HFFc6 (cell line): ENCODE results near the gene NMRK1. TPM values are rescaled to one million over a fixed set of nuclear protein-coding genes. Genes with fewer than 3 reads are reported as not detected.
A peak's percentile ranks its signal among the peaks of the same experiment; 100 is the strongest.

Source experiments
- DNase-seq: peaks from one replicate; pipeline ENCODE4 v3.0.0-alpha.2; 2018
- H3K27ac Mint-ChIP-seq: 2 replicates; pipeline ENCODE4 v1.8.0; 2020; ENCODE audit warnings: mild to moderate bottlenecking, mixed read lengths
- H3K27me3 Mint-ChIP-seq: 2 replicates; pipeline ENCODE4 v1.8.0; 2021; ENCODE audit warnings: mild to moderate bottlenecking, moderate library complexity, mixed read lengths; ENCODE audit not compliant: insufficient read depth
- H3K36me3 Mint-ChIP-seq: 2 replicates; pipeline ENCODE4 v1.8.0; 2021; ENCODE audit warnings: low read depth, mixed read lengths
- H3K4me1 Mint-ChIP-seq: 2 replicates; pipeline ENCODE4 v1.8.0; 2020; ENCODE audit warnings: low read depth, mixed read lengths
- H3K4me3 Mint-ChIP-seq: 2 replicates; pipeline ENCODE4 v1.8.0; 2020; ENCODE audit warnings: mild to moderate bottlenecking, moderate library complexity, mixed read lengths
- H3K9me3 Mint-ChIP-seq: 2 replicates; pipeline ENCODE4 v1.8.0; 2020; ENCODE audit warnings: mild to moderate bottlenecking, mixed read lengths
- total RNA-seq, 6 experiments: library from RNA; stranded (reverse); fragmentation: NEBNext Ultra II Directional; extraction: Animal tissue kit (Norgen Biotek cat#: 25700); gene quantifications; 2 replicates in 1 of 6; 3 replicates in 5 of 6; pipeline ENCODE4 v1.2.3, GENCODE V29; 2021
- TF ChIP-seq, protein P1 (sequence below): fragments of 200-600 bp; sonication (generic); IDR thresholded peaks from 2 replicates; pipeline ENCODE4 v1.5.0; 2021; ENCODE audit warnings: antibody characterized with exemption, mild to moderate bottlenecking

Gene NMRK1
- total RNA-seq, 6 experiments from 2014 or later, result 16.7 to 23.2 (median 18.7) TPM

DNA sequence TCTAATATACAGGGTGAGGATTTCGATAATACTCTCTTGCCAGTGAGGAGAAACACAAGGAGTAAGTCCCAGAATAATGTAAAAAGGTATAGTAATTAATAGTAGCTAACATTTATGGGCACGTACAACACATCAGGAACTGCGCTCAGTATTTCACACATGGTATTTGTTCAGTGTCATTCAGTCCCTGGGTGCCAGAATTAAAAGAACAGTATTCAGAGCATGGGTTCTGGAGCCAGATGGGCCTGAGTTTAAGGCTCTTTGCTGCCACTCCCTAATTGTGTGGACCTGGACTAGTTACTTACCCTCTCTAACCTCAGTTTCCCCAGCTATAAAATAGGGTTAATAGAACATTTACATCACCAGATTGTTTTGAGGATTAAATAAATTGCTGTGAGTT, 16.7 kb upstream of the NMRK1 start:
- H3K27me3 Mint-ChIP-seq, result peaks cover 3% of the 10 kb centered on the region; the same call in 1 of the 2 replicates
- TF ChIP-seq, protein P1, sequence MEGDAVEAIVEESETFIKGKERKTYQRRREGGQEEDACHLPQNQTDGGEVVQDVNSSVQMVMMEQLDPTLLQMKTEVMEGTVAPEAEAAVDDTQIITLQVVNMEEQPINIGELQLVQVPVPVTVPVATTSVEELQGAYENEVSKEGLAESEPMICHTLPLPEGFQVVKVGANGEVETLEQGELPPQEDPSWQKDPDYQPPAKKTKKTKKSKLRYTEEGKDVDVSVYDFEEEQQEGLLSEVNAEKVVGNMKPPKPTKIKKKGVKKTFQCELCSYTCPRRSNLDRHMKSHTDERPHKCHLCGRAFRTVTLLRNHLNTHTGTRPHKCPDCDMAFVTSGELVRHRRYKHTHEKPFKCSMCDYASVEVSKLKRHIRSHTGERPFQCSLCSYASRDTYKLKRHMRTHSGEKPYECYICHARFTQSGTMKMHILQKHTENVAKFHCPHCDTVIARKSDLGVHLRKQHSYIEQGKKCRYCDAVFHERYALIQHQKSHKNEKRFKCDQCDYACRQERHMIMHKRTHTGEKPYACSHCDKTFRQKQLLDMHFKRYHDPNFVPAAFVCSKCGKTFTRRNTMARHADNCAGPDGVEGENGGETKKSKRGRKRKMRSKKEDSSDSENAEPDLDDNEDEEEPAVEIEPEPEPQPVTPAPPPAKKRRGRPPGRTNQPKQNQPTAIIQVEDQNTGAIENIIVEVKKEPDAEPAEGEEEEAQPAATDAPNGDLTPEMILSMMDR, result no peak

DNA sequence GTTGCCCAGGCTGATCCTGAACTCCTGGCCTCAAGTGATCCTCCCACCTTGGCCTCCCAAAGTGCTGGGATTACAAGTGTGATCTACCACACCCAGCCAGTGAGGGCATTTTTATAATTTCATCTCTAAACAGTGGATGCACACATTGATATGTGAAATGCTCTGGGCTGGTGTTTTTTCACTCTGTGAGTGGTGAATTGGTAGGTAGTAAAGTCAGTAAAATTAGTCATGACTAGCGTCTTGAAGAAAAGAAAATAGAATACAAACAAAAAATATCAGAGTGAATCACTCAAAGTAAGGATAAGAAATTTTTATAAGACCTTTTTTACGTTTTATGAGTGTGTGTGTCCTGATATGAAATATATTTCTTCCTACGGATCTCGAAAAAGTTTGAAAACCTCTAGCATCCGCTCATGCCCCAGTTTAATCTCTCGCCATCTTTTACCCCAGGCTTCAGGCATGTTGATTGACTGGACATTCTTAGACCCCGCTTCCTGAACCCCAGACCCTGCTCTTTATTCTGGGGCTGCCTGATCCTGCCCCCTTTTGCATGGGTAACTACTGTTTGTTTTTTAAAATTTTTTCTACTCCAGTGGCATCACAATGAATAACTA, 14.3 kb upstream of the NMRK1 start:
- Mint-ChIP-seq H3K4me1 (peaks cover 39% of the 10 kb centered on the region), H3K9me3 (no peaks in the 10 kb centered on the region), H3K4me3 (no peak overlapping the region), H3K27me3 (peaks cover 2% of the 10 kb centered on the region; the same call in 1 of the 2 replicates), H3K27ac (no peak overlapping the region), H3K36me3 (peaks cover 14% of the 10 kb centered on the region)
- TF ChIP-seq, protein P1, result no peak
- DNase-seq, result no peak

More for the DNA sequence above, 16.7 kb upstream of the NMRK1 start:
- Mint-ChIP-seq H3K9me3 (no peaks in the 10 kb centered on the region), H3K4me3 (no peak overlapping the region), H3K4me1 (peaks cover 55% of the 10 kb centered on the region), H3K36me3 (peaks cover 8% of the 10 kb centered on the region), H3K27ac (no peak overlapping the region)
- DNase-seq, result no peak

DNA sequence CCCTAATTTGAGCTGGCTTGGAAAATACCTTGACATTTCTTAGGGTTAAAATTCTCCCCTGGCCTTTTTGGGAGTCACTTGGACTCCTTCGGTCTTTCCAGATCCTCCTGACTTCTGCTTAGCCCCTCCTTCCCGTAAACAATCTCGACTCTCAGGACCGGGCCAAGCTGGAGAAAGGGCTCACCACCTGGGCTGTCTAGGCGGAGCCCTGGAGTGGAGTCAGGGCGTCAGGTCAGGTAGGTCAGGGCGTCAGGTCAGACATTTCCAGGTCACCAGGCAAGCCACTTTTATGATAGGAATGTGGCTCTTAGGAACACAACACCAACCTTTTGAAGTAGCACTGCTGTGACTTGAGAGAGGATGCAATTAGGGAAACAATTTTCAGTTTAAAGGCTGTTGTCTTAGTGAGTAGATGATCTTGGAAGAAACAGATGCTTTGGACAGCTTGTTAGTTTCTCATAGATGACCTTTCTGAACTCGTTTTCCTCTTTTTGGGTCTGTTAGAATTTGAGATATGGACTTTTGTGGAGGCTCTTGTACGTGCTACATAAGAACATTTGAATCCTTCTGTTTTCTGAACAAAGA, 13.1 kb upstream of the NMRK1 start:
- Mint-ChIP-seq H3K4me3 (no peak overlapping the region), H3K27ac (peak overlapping the region; percentile 20; the same call in 1 of the 2 replicates), H3K4me1 (peaks cover 46% of the 10 kb centered on the region), H3K9me3 (no peaks in the 10 kb centered on the region), H3K27me3 (peaks cover 2% of the 10 kb centered on the region; the same call in 1 of the 2 replicates), H3K36me3 (peaks cover 17% of the 10 kb centered on the region)
- DNase-seq, result no peak
- TF ChIP-seq, protein P1, result no peak

DNA sequence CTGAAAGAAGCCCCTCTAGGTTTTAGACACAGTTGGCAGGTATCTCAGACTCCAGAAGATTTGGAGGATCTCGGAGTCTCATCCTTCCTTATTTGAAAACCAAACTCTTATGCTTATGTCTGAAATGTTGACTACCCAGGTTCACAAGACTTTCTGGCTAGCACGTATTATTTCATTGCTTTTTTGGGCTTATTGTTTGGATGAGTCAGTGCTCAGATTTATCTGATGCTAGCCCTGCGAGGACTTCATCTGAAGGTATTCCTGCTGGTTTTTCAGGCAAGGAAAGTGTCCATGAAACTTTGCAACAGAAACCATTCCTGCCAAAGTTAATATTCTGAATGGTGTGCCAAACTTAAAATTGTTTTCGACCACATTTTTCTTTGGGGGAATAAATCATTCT, 8.8 kb upstream of the NMRK1 start:
- Mint-ChIP-seq H3K4me1 (peaks cover 62% of the 10 kb centered on the region), H3K4me3 (peak overlapping the region; percentile 58), H3K27ac (peak overlapping the region; percentile 77), H3K27me3 (no peaks in the 10 kb centered on the region; the same call in 1 of the 2 replicates), H3K9me3 (no peaks in the 10 kb centered on the region), H3K36me3 (0 out of 2 replicates have a peak, but pooled peaks cover 8% of the 10 kb centered on the region)
- TF ChIP-seq, protein P1, result no peak
- DNase-seq, result peak; percentile 38

DNA sequence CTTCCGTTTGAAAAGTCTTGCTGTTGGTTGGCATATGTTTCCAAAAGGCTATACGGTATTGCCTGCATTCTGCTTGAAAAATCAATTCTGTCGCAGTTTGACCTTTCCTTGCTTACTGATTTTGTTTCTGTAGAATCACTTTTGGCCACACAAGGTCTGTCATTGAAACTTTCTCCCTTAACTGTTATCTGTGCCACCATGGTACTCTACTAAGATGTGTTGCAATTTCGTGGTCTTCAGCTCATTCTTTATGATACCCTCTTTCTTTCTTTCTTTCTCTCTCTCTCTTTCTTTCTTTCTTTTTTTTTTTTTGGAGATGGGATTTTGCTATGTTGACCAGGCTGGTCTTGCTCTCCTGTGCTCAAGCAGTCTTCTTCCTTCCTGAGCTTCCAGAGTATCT, 4.8 kb upstream of the NMRK1 start:
- Mint-ChIP-seq H3K9me3 (no peaks in the 10 kb centered on the region), H3K36me3 (0 out of 2 replicates have a peak, but pooled peaks cover 4% of the 10 kb centered on the region), H3K4me1 (peaks cover 76% of the 10 kb centered on the region), H3K27me3 (no peaks in the 10 kb centered on the region; the same call in 1 of the 2 replicates), H3K4me3 (no peak overlapping the region), H3K27ac (no peak overlapping the region)
- no peak for DNase-seq
- TF ChIP-seq, protein P1, result no peak
